Measurements from ENCODE around the gene PRXL2C. TPM values are rescaled to one million over a fixed set of nuclear protein-coding genes. Genes with fewer than 3 reads are reported as not detected.
"Not testable (repeated sequence)": the region's sequence is repeated elsewhere in the genome, so short reads cannot be mapped to it uniquely, and the experiment has no call there.

PRXL2C gene
- polyA plus RNA-seq, 4 donors = 3.1 to 7.6 (median 5.6) TPM

- FAIRE-seq (no peak), DNase-seq (peak in 1 of 2 donors; percentile 44)
- Histone ChIP-seq H3K4me3 (ENCODE audit: low read depth in 1 of 3, low read length in 3 of 3) (peak overlapping the region; percentile 63 to 85 (median 72)), H3K36me3 (ENCODE audit: control insufficient read depth in 3 of 3, insufficient read depth in 2 of 3, low read depth in 1 of 3, low read length in 3 of 3) (no peaks in the 10 kb centered on the region), H3K27me3 (ENCODE audit: control insufficient read depth in 3 of 3, insufficient read depth in 3 of 3, low read length in 3 of 3) (no peaks in the 10 kb centered on the region), H3K4me1 (ENCODE audit: control insufficient read depth in 3 of 3, insufficient read depth in 2 of 3, low read depth in 1 of 3, low read length in 2 of 3) (peaks cover 0 to 6% (median 0%) of the 10 kb centered on the region in 3 donors), H3K9me3 (ENCODE audit: control insufficient read depth in 2 of 2, insufficient read depth in 1 of 2, low read depth in 1 of 2, low read length in 1 of 2) (no peaks in the 10 kb centered on the region), H3K27ac (ENCODE audit: low read depth in 1 of 3, low read length in 2 of 3) (peak overlapping the region in 1 of 3 donors; percentile 35)
- WGBS, 3 donors = 0 to 1% (median 1%) methylated on average over 15 to 54 of the region's 54 CpGs
Measured at GRCh38 chr9:96619124-96619465, 36.0 kb downstream of the PRXL2C start.

GRCh38 chr9:96618209-96619123 is 36.7 kb downstream of the PRXL2C start:
- Histone ChIP-seq H3K36me3 (ENCODE audit: control insufficient read depth in 3 of 3, insufficient read depth in 2 of 3, low read depth in 1 of 3, low read length in 3 of 3) (no peaks in the 10 kb centered on the region), H3K27ac (ENCODE audit: low read depth in 1 of 3, low read length in 2 of 3) (peak overlapping the region in 2 of 3 donors; percentile 2 to 65), H3K4me3 (ENCODE audit: low read depth in 1 of 3, low read length in 3 of 3) (peak overlapping the region; percentile 63 to 85 (median 72)), H3K4me1 (ENCODE audit: control insufficient read depth in 3 of 3, insufficient read depth in 2 of 3, low read depth in 1 of 3, low read length in 2 of 3) (peaks cover 0 to 6% (median 0%) of the 10 kb centered on the region in 3 donors), H3K9me3 (ENCODE audit: control insufficient read depth in 2 of 2, insufficient read depth in 1 of 2, low read depth in 1 of 2, low read length in 1 of 2) (no peaks in the 10 kb centered on the region), H3K27me3 (ENCODE audit: control insufficient read depth in 3 of 3, insufficient read depth in 3 of 3, low read length in 3 of 3) (no peaks in the 10 kb centered on the region)
- WGBS, 3 donors = 4 to 9% (median 8%) methylated on average over 48 to 69 of the region's 69 CpGs
- FAIRE-seq = no peak
- peak; percentile 65 to 70 for DNase-seq

GRCh38 chr9:96617439-96618185 is 37.5 kb downstream of the PRXL2C start:
- WGBS, 3 donors = 79 to 83% (median 82%) methylated on average over 22 of the region's 22 CpGs
- Histone ChIP-seq H3K4me3 (ENCODE audit: low read depth in 1 of 3, low read length in 3 of 3) (peak overlapping the region in 1 of 3 donors; percentile 72), H3K36me3 (ENCODE audit: control insufficient read depth in 3 of 3, insufficient read depth in 2 of 3, low read depth in 1 of 3, low read length in 3 of 3) (no peaks in the 10 kb centered on the region), H3K27ac (ENCODE audit: low read depth in 1 of 3, low read length in 2 of 3) (peak overlapping the region in 1 of 3 donors; percentile 65), H3K27me3 (ENCODE audit: control insufficient read depth in 3 of 3, insufficient read depth in 3 of 3, low read length in 3 of 3) (no peaks in the 10 kb centered on the region), H3K4me1 (ENCODE audit: control insufficient read depth in 3 of 3, insufficient read depth in 2 of 3, low read depth in 1 of 3, low read length in 2 of 3) (peaks cover 0 to 6% (median 0%) of the 10 kb centered on the region in 3 donors), H3K9me3 (ENCODE audit: control insufficient read depth in 2 of 2, insufficient read depth in 1 of 2, low read depth in 1 of 2, low read length in 1 of 2) (no peaks in the 10 kb centered on the region)
- DNase-seq (no peak), FAIRE-seq (no peak)

GRCh38 chr9:96616817-96617438 is 38.2 kb downstream of the PRXL2C start:
- no peak for FAIRE-seq
- H3K4me3 ChIP-seq (ENCODE audit: low read depth in 1 of 3, low read length in 3 of 3) = no peak overlapping the region
- no peaks in the 10 kb centered on the region for H3K27me3 ChIP-seq (ENCODE audit: control insufficient read depth in 3 of 3, insufficient read depth in 3 of 3, low read length in 3 of 3)
- H3K4me1 ChIP-seq (ENCODE audit: control insufficient read depth in 3 of 3, insufficient read depth in 2 of 3, low read depth in 1 of 3, low read length in 2 of 3) = peaks cover 0 to 9% (median 0%) of the 10 kb centered on the region in 3 donors
- no peak for DNase-seq
- 75 to 80% (median 77%) methylated on average over 7 of the region's 7 CpGs for WGBS, 3 donors
- H3K36me3 ChIP-seq (ENCODE audit: control insufficient read depth in 3 of 3, insufficient read depth in 2 of 3, low read depth in 1 of 3, low read length in 3 of 3) = no peaks in the 10 kb centered on the region
- H3K27ac ChIP-seq (ENCODE audit: low read depth in 1 of 3, low read length in 2 of 3) = no peak overlapping the region
- no peaks in the 10 kb centered on the region for H3K9me3 ChIP-seq (ENCODE audit: control insufficient read depth in 2 of 2, insufficient read depth in 1 of 2, low read depth in 1 of 2, low read length in 1 of 2)

- H3K4me3 ChIP-seq (ENCODE audit: low read depth in 1 of 3, low read length in 3 of 3) = no peak overlapping the region
- peaks cover 0 to 11% (median 0%) of the 10 kb centered on the region in 3 donors for H3K4me1 ChIP-seq (ENCODE audit: control insufficient read depth in 3 of 3, insufficient read depth in 2 of 3, low read depth in 1 of 3, low read length in 2 of 3)
- WGBS, 3 donors = 85 to 89% (median 86%) methylated on average over 6 of the region's 6 CpGs
- DNase-seq = no peak
- H3K27ac ChIP-seq (ENCODE audit: low read depth in 1 of 3, low read length in 2 of 3) = no peak overlapping the region
- H3K27me3 ChIP-seq (ENCODE audit: control insufficient read depth in 3 of 3, insufficient read depth in 3 of 3, low read length in 3 of 3) = no peaks in the 10 kb centered on the region
- no peak for FAIRE-seq
- no peaks in the 10 kb centered on the region for H3K9me3 ChIP-seq (ENCODE audit: control insufficient read depth in 2 of 2, insufficient read depth in 1 of 2, low read depth in 1 of 2, low read length in 1 of 2)
- no peaks in the 10 kb centered on the region for H3K36me3 ChIP-seq (ENCODE audit: control insufficient read depth in 3 of 3, insufficient read depth in 2 of 3, low read depth in 1 of 3, low read length in 3 of 3)
Measured at GRCh38 chr9:96615411-96615810, 39.7 kb downstream of the PRXL2C start.

GRCh38 chr9:96614664-96615063 is 40.5 kb downstream of the PRXL2C start:
- WGBS, 3 donors = 85 to 89% (median 88%) methylated on average over 4 of the region's 4 CpGs
- H3K36me3 ChIP-seq (ENCODE audit: control insufficient read depth in 3 of 3, insufficient read depth in 2 of 3, low read depth in 1 of 3, low read length in 3 of 3); H3K27ac ChIP-seq (ENCODE audit: low read depth in 1 of 3, low read length in 2 of 3); H3K9me3 ChIP-seq (ENCODE audit: control insufficient read depth in 2 of 2, insufficient read depth in 1 of 2, low read depth in 1 of 2, low read length in 1 of 2); H3K27me3 ChIP-seq (ENCODE audit: control insufficient read depth in 3 of 3, insufficient read depth in 3 of 3, low read length in 3 of 3); FAIRE-seq; H3K4me3 ChIP-seq (ENCODE audit: low read depth in 1 of 3, low read length in 3 of 3); DNase-seq: not testable (repeated sequence)
- H3K4me1 ChIP-seq (ENCODE audit: control insufficient read depth in 3 of 3, insufficient read depth in 2 of 3, low read depth in 1 of 3, low read length in 2 of 3) = peaks cover 0 to 11% (median 0%) of the 10 kb centered on the region in 3 donors

GRCh38 chr9:96612966-96613589 is 42.0 kb downstream of the PRXL2C start:
- DNase-seq (no peak), FAIRE-seq (no peak)
- H3K9me3 ChIP-seq (ENCODE audit: control insufficient read depth in 2 of 2, insufficient read depth in 1 of 2, low read depth in 1 of 2, low read length in 1 of 2) = no peaks in the 10 kb centered on the region
- WGBS, 3 donors = 26 to 50% (median 37%) methylated on average over 1 of the region's 1 CpG
- H3K27me3 ChIP-seq (ENCODE audit: control insufficient read depth in 3 of 3, insufficient read depth in 3 of 3, low read length in 3 of 3) = no peaks in the 10 kb centered on the region
- peaks cover 0 to 8% (median 0%) of the 10 kb centered on the region in 3 donors for H3K4me1 ChIP-seq (ENCODE audit: control insufficient read depth in 3 of 3, insufficient read depth in 2 of 3, low read depth in 1 of 3, low read length in 2 of 3)
- no peaks in the 10 kb centered on the region for H3K36me3 ChIP-seq (ENCODE audit: control insufficient read depth in 3 of 3, insufficient read depth in 2 of 3, low read depth in 1 of 3, low read length in 3 of 3)
- no peak overlapping the region for H3K4me3 ChIP-seq (ENCODE audit: low read depth in 1 of 3, low read length in 3 of 3)
- no peak overlapping the region for H3K27ac ChIP-seq (ENCODE audit: low read depth in 1 of 3, low read length in 2 of 3)
